Measurements from ENCODE around the gene ELAVL1.
"Not testable (repeated sequence)": the region's sequence is repeated elsewhere in the genome, so short reads cannot be mapped to it uniquely, and the experiment has no call there.

Gene ELAVL1

GRCh38 chr19:7961920-7962626 is 43.4 kb downstream of the ELAVL1 start:
- Histone ChIP-seq H3K27ac (no peak overlapping the region; a peak in 1 of 22 replicates), H3K4me2 (no peak overlapping the region), H3K4me3 (no peak overlapping the region), H3K4me1 (peaks cover 0 to 24% (median 17%) of the 10 kb centered on the region in 10 experiments; a peak in 18 of 20 replicates), H3K27me3 (no peaks in the 10 kb centered on the region), H4K20me1 (peaks cover 0 to 89% (median 38%) of the 10 kb centered on the region in 11 experiments; a peak in 14 of 22 replicates), H3K9ac (no peak overlapping the region), H3K9me3 (replicated peaks in 1 of 11) (no peaks in the 10 kb centered on the region), H3K36me3 (peaks cover 85 to 98% (median 92%) of the 10 kb centered on the region in 11 experiments)
- peak in 2 of 11 experiments; percentile 27 to 64; a peak in 3 of 22 replicates for TF ChIP-seq Cebpa-rat (IDR thresholded peaks at IDR 0.05)

- peaks cover 75 to 93% (median 85%) of the 10 kb centered on the region in 11 experiments for H3K36me3 ChIP-seq
- H3K4me2 ChIP-seq; H3K9ac ChIP-seq; H3K27ac ChIP-seq; H3K4me3 ChIP-seq; H3K9me3 ChIP-seq (replicated peaks in 1 of 11); H3K27me3 ChIP-seq: not testable (repeated sequence)
- H4K20me1 ChIP-seq = peaks cover 0 to 80% (median 29%) of the 10 kb centered on the region in 11 experiments; a peak in 13 of 22 replicates
- H3K4me1 ChIP-seq = peaks cover 0 to 24% (median 17%) of the 10 kb centered on the region in 10 experiments; a peak in 18 of 20 replicates
These were observed 44.4 kb downstream of the ELAVL1 start for GRCh38 chr19:7961082-7961481.

- Histone ChIP-seq H3K36me3 (peaks cover 57 to 78% (median 66%) of the 10 kb centered on the region in 11 experiments), H3K4me2 (peak overlapping the region in 4 of 11 experiments; percentile 3 to 47 (median 13); a peak in 3 of 22 replicates), H3K4me1 (peaks cover 0 to 26% (median 17%) of the 10 kb centered on the region in 10 experiments; a peak in 18 of 20 replicates), H3K27me3 (no peaks in the 10 kb centered on the region), H3K9ac (peak overlapping the region in 1 of 11 experiments; percentile 5; a peak in 1 of 22 replicates), H3K9me3 (replicated peaks in 1 of 11) (no peaks in the 10 kb centered on the region), H3K27ac (0 out of 22 replicates have a peak overlapping the region, but pooled peaks of 1 of the 11 experiments have one; percentile 3), H4K20me1 (peaks cover 0 to 61% (median 19%) of the 10 kb centered on the region in 11 experiments; a peak in 12 of 22 replicates), H3K4me3 (no peak overlapping the region)
- no peak for TF ChIP-seq Cebpa-rat (IDR thresholded peaks at IDR 0.05)
These were observed 46.2 kb downstream of the ELAVL1 start for GRCh38 chr19:7959211-7959610.

GRCh38 chr19:7955696-7956095 is 49.7 kb downstream of the ELAVL1 start:
- H3K4me2 ChIP-seq = no peak overlapping the region
- no peak overlapping the region for H3K9ac ChIP-seq
- peaks cover 0 to 27% (median 9%) of the 10 kb centered on the region in 11 experiments; a peak in 11 of 22 replicates for H4K20me1 ChIP-seq
- no peak overlapping the region; a peak in 1 of 22 replicates for H3K27ac ChIP-seq
- H3K4me1 ChIP-seq = peaks cover 27 to 55% (median 41%) of the 10 kb centered on the region in 10 experiments
- peaks cover 23 to 43% (median 31%) of the 10 kb centered on the region in 11 experiments for H3K36me3 ChIP-seq
- no peaks in the 10 kb centered on the region for H3K9me3 ChIP-seq (replicated peaks in 1 of 11)
- TF ChIP-seq Cebpa-rat (IDR thresholded peaks at IDR 0.05) = no peak
- H3K4me3 ChIP-seq = no peak overlapping the region
- no peaks in the 10 kb centered on the region for H3K27me3 ChIP-seq

- Histone ChIP-seq H3K4me2 (peak overlapping the region in 4 of 11 experiments; percentile 23 to 58 (median 40); a peak in 5 of 22 replicates), H3K9me3 (replicated peaks in 1 of 11) (no peaks in the 10 kb centered on the region), H3K27me3 (no peaks in the 10 kb centered on the region), H3K27ac (no peak overlapping the region), H3K9ac (no peak overlapping the region), H4K20me1 (peaks cover 0 to 12% (median 3%) of the 10 kb centered on the region in 11 experiments; a peak in 6 of 22 replicates), H3K36me3 (peaks cover 9 to 28% (median 13%) of the 10 kb centered on the region in 11 experiments), H3K4me1 (peaks cover 20 to 43% (median 34%) of the 10 kb centered on the region in 10 experiments; a peak in 19 of 20 replicates), H3K4me3 (no peak overlapping the region)
- TF ChIP-seq Cebpa-rat (IDR thresholded peaks at IDR 0.05) = no peak
These were observed 51.9 kb downstream of the ELAVL1 start for GRCh38 chr19:7953576-7953975.

DNA sequence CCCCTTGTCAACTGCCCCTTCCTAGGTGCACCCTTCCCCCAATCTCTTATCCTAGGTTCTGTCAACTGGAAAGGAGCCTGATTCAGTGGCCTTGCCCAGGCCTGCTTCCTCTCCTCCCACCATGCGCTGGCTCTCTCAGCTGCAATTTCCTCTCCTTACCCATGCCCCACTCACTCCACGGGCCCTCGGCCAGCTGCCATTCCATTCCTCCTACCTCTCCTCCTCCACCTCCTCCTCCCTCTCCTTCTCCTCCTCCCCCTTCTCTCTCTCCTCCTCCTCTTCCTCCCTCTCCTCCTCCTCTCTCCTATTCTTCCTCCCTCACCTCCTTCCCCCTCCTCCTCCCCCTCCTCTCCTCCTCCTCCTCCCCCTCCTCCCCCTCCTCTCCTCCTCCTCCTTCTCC is 52.4 kb downstream of the ELAVL1 start:
- Histone ChIP-seq H3K4me3 (no peak overlapping the region), H3K9ac (peak overlapping the region in 4 of 11 experiments; percentile 16 to 42 (median 25); a peak in 3 of 22 replicates), H3K27ac (peak overlapping the region in 5 of 11 experiments; percentile 1 to 54 (median 29); a peak in 7 of 22 replicates), H3K4me1 (peaks cover 20 to 39% (median 33%) of the 10 kb centered on the region in 10 experiments; a peak in 19 of 20 replicates), H3K36me3 (peaks cover 4 to 23% (median 8%) of the 10 kb centered on the region in 11 experiments; a peak in 21 of 22 replicates), H4K20me1 (peaks cover 0 to 8% (median under 1%) of the 10 kb centered on the region in 11 experiments; a peak in 6 of 22 replicates), H3K4me2 (peak overlapping the region; percentile 22 to 80 (median 62); a peak in 19 of 22 replicates), H3K27me3 (no peaks in the 10 kb centered on the region), H3K9me3 (replicated peaks in 1 of 11) (no peaks in the 10 kb centered on the region)
- no peak for TF ChIP-seq Cebpa-rat (IDR thresholded peaks at IDR 0.05)

- peaks cover 21 to 39% (median 28%) of the 10 kb centered on the region in 10 experiments for H3K4me1 ChIP-seq
- no peak overlapping the region for H3K9ac ChIP-seq
These were observed 57.5 kb downstream of the ELAVL1 start for GRCh38 chr19:7947939-7948338.

GRCh38 chr19:7944177-7944761 is 61.2 kb downstream of the ELAVL1 start:
- peaks cover 16 to 34% (median 25%) of the 10 kb centered on the region in 11 experiments for H3K36me3 ChIP-seq
- H3K4me2 ChIP-seq = peak overlapping the region; percentile 77 to 96 (median 84)
- peaks cover 23 to 42% (median 28%) of the 10 kb centered on the region in 10 experiments for H3K4me1 ChIP-seq
- no peaks in the 10 kb centered on the region for H3K27me3 ChIP-seq
- H3K4me3 ChIP-seq = peak overlapping the region; percentile 73 to 97 (median 92)
- peak overlapping the region in 10 of 11 experiments; percentile 53 to 92 (median 84); a peak in 21 of 22 replicates for H3K27ac ChIP-seq
- peaks cover 0 to 54% (median 28%) of the 10 kb centered on the region in 11 experiments; a peak in 15 of 22 replicates for H4K20me1 ChIP-seq
- H3K9me3 ChIP-seq (replicated peaks in 1 of 11) = no peaks in the 10 kb centered on the region
- H3K9ac ChIP-seq = peak overlapping the region; percentile 51 to 98 (median 95)
- TF ChIP-seq Cebpa-rat (IDR thresholded peaks at IDR 0.05) = no peak

More at GRCh38 chr19:7947939-7948338, 57.5 kb downstream of the ELAVL1 start:
- no peaks in the 10 kb centered on the region for H3K27me3 ChIP-seq
- no peak overlapping the region for H3K4me3 ChIP-seq
- H4K20me1 ChIP-seq = peaks cover 0 to 22% (median 8%) of the 10 kb centered on the region in 11 experiments; a peak in 11 of 22 replicates
- H3K9me3 ChIP-seq (replicated peaks in 1 of 11) = no peaks in the 10 kb centered on the region
- H3K36me3 ChIP-seq = peaks cover 0 to 4% (median 0%) of the 10 kb centered on the region in 11 experiments; a peak in 1 of 22 replicates
- no peak overlapping the region for H3K4me2 ChIP-seq
- no peak overlapping the region for H3K27ac ChIP-seq
- TF ChIP-seq Cebpa-rat (IDR thresholded peaks at IDR 0.05) = no peak
